Panc1 (cell line): ENCODE data around the gene NBPF6. TPM values are rescaled to one million over a fixed set of nuclear protein-coding genes. Genes with fewer than 3 reads are reported as not detected.
"Not testable (repeated sequence)": the region's sequence is repeated elsewhere in the genome, so short reads cannot be mapped to it uniquely, and the experiment has no call there.

Source experiments
- ATAC-seq: fragments of 200-7000 bp; cut with Tn5 transposase; 2 replicates; pipeline ENCODE4 v1.9.1; 2020; ENCODE audit warnings: mild to moderate bottlenecking, moderate library complexity
- Bru-seq: library from RNA; stranded (reverse); fragments of 400-500 nt; gene quantifications from one replicate; lab custom pipeline; 2021; lab: Mats Ljungman, UMichigan
- BruChase-seq, 2 experiments: library from RNA; stranded (reverse); fragments of 400-500 nt; gene quantifications; one replicate each; lab custom pipeline; 2021; lab: Mats Ljungman, UMichigan
- BruUV-seq: library from RNA; stranded (reverse); fragments of 400-500 nt; replicated peaks from 2 replicates; lab custom pipeline; 2021; lab: Mats Ljungman, UMichigan
- CTCF ChIA-PET: fragments of 300-600 bp; sonication (Branson Sonifier 250); formaldehyde crosslinking; loops from one replicate; lab custom pipeline; 2022; ENCODE audit warnings: antibody characterized with exemption; lab: Charles Lee
- POLR2A ChIA-PET: fragments of 300-600 bp; sonication (Branson Sonifier 250); formaldehyde crosslinking; loops from one replicate; lab custom pipeline; 2022; ENCODE audit warnings: antibody characterized with exemption; lab: Charles Lee
- DNase-seq: peaks from one replicate; pipeline ENCODE4 v3.0.0-alpha.2; 2010; ENCODE audit warnings: low read depth, low spot score
- H3K27ac ChIP-seq: 2 replicates; pipeline ENCODE4 v1.5.1; 2011; ENCODE audit warnings: mild to moderate bottlenecking, low read length, inconsistent platforms
- H3K27me3 ChIP-seq: fragments of 200-500 bp; sonication (Bioruptor generic); 2 replicates; pipeline ENCODE4 v1.6.0; 2014; ENCODE audit warnings: low read length, inconsistent platforms; ENCODE audit not compliant: control insufficient read depth, insufficient read depth
- H3K36me3 ChIP-seq: fragments of 200-500 bp; sonication (Bioruptor generic); 2 replicates; pipeline ENCODE4 v1.5.1; 2014; ENCODE audit warnings: inconsistent platforms, mild to moderate bottlenecking, low read length, moderate library complexity; ENCODE audit not compliant: control insufficient read depth, insufficient read depth
- H3K4me1 ChIP-seq: 2 replicates; pipeline ENCODE4 v1.5.1; 2011; ENCODE audit warnings: inconsistent platforms, mild to moderate bottlenecking, low read length, moderate library complexity; ENCODE audit not compliant: control insufficient read depth, insufficient read depth
- H3K4me3 ChIP-seq, 2 experiments: 2 replicates each; pipeline ENCODE4 v1.5.1; 2011 to 2012; ENCODE audit warnings: low read depth in 2 of 2, low read length in 2 of 2, mild to moderate bottlenecking in 2 of 2, inconsistent platforms in 1 of 2, moderate library complexity in 1 of 2
- H3K9me3 ChIP-seq: fragments of 200-500 bp; sonication (Bioruptor generic); 2 replicates; pipeline ENCODE4 v1.5.1; 2014; ENCODE audit warnings: low read depth, mild to moderate bottlenecking, inconsistent platforms, low read length, moderate library complexity; ENCODE audit not compliant: control insufficient read depth, insufficient read depth
- in situ Hi-C: cut with HindIII; loops from 2 replicates; pipeline ENCODE4 v1.10.0; 2016; ENCODE audit warnings: low sequenced_read_pairs, low pct_unique_long_range_greater_than_20kb
- intact Hi-C: fragments of 100-400 bp; cut with micrococcal nuclease; formaldehyde crosslinking; loops from one replicate; pipeline ENCODE4 v1.10.0; 2022; ENCODE audit not compliant: unreplicated experiment
- long read RNA-seq: library from polyadenylated mRNA; unstranded; transcript quantifications from one replicate; pipeline ENCODE4 v2.0.0, GENCODE V29; 2021; ENCODE audit not compliant: unreplicated experiment
- polyA plus RNA-seq: library from polyadenylated mRNA; unstranded; fragments of >200 nt; gene quantifications from one replicate; pipeline ENCODE4 v1.2.1, GENCODE V29; 2012; ENCODE audit warnings: missing spikeins; ENCODE audit not compliant: insufficient read length
- total RNA-seq: library from RNA; stranded (reverse); gene quantifications from one replicate; pipeline ENCODE4 v1.2.1, GENCODE V29; 2021; ENCODE audit not compliant: unreplicated experiment

Gene NBPF6
- not detected for total RNA-seq
- polyA plus RNA-seq, result not detected
- Bru-seq, nascent RNA, result not detected
- not detected for BruChase-seq, experiment 1, labeled RNA remaining after a 2-hour chase
- not detected for BruChase-seq, experiment 2, labeled RNA remaining after a 6-hour chase
- long read RNA-seq, result 0 reads

- intact Hi-C loops, H3K36me3 ChIP-seq, H3K4me1 ChIP-seq, H3K4me3 ChIP-seq, H3K9me3 ChIP-seq, H3K27ac ChIP-seq, DNase-seq, in situ Hi-C loops, H3K27me3 ChIP-seq, ATAC-seq, POLR2A ChIA-PET, BruUV-seq, CTCF ChIA-PET: not testable (repeated sequence)
Observed at GRCh38 chr1:108450043-108450442, at the start of gene NBPF6. Gene NBPF6, plus strand, starts transcription at chr1:108450343. Its CDS starts 259 bp downstream, at chr1:108450602.

- ATAC-seq, BruUV-seq, intact Hi-C loops, H3K36me3 ChIP-seq, H3K27ac ChIP-seq, DNase-seq, CTCF ChIA-PET, H3K27me3 ChIP-seq, in situ Hi-C loops, H3K4me3 ChIP-seq, H3K9me3 ChIP-seq, POLR2A ChIA-PET, H3K4me1 ChIP-seq: not testable (repeated sequence)
Observed at GRCh38 chr1:108411098-108411833, 38.9 kb upstream of the NBPF6 start.

- H3K4me3 ChIP-seq, H3K27me3 ChIP-seq, H3K4me1 ChIP-seq, BruUV-seq, H3K36me3 ChIP-seq, ATAC-seq, CTCF ChIA-PET, POLR2A ChIA-PET, intact Hi-C loops, DNase-seq, in situ Hi-C loops, H3K9me3 ChIP-seq, H3K27ac ChIP-seq: not testable (repeated sequence)
Observed at GRCh38 chr1:108420129-108420528, 30.0 kb upstream of the NBPF6 start.

DNA sequence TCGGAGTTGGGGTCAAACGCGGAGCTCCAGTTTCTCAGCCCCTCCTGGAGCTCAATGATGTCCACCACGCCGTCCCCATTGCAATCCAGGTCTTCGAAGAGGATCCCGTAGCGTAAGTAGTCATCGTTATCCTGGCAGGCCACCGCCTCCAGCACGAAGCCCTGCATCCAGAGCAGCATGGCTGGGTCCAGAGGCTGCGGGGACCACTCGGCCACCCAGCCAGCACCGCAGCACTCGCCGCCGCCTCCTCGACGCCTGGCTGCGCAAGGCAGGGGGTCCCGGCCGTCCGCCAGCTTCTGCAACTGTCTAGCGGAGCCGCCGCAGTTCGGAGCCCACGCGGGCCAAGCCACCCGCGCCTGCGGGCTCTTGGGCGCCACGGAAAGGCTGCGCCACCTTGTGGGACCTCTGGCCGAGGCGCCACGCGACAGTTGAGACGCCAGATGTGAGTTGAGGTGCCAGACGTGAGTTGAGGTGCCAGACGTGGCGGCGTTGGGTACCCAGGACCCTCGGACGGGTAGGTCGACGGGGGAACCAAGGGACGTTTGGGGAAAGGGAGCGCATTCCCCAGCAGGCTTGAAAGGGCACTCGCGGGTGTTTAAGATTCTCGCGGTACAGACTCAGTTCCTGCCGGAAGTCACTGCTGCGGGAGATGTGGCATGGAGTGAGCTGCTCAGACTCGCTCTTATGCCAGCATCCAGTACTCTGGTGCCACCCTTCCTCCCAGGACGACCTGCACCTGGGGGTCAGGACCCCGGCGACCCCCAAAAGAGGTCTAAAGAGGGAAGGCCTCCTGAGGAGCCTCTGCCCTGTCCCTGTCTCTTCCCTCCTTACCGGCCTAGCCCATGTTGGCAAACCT, 28.9 kb upstream of the NBPF6 start:
- H3K9me3 ChIP-seq, BruUV-seq, CTCF ChIA-PET, H3K27ac ChIP-seq, H3K27me3 ChIP-seq, H3K36me3 ChIP-seq, H3K4me1 ChIP-seq, intact Hi-C loops, H3K4me3 ChIP-seq, in situ Hi-C loops, DNase-seq, POLR2A ChIA-PET: not testable (repeated sequence)
- peak; percentile 78 for ATAC-seq

GRCh38 chr1:108426877-108427276, 23.3 kb upstream of the NBPF6 start:
- DNase-seq, POLR2A ChIA-PET, H3K9me3 ChIP-seq, H3K27ac ChIP-seq, BruUV-seq, CTCF ChIA-PET, H3K36me3 ChIP-seq, intact Hi-C loops, in situ Hi-C loops, H3K4me1 ChIP-seq, H3K4me3 ChIP-seq, H3K27me3 ChIP-seq, ATAC-seq: not testable (repeated sequence)

DNA sequence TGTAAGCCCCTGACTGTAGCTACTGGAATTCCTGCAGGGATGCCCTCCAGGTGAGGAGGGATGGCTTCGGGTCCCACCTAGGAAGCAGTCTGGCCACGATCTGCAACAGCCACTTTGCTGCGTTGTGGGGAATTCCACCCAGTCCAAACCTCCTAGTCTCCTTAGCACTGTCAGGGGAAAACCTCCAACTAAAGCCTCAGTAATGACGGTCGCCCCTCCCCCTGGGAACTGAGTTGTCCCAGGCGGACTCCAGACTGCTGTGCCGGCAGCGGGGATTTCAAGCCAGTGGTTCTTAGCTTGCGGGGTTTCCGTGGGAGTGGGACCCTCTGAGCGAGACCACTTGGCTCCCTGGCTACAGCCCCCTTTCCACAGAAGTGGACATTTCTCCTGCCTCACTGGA, 18.1 kb upstream of the NBPF6 start:
- intact Hi-C loops, POLR2A ChIA-PET, H3K4me1 ChIP-seq, H3K27me3 ChIP-seq, H3K4me3 ChIP-seq, H3K9me3 ChIP-seq, in situ Hi-C loops, H3K36me3 ChIP-seq, CTCF ChIA-PET, DNase-seq, BruUV-seq, ATAC-seq, H3K27ac ChIP-seq: not testable (repeated sequence)

GRCh38 chr1:108433404-108433803, 16.7 kb upstream of the NBPF6 start:
- POLR2A ChIA-PET, H3K27ac ChIP-seq, H3K27me3 ChIP-seq, ATAC-seq, H3K9me3 ChIP-seq, H3K36me3 ChIP-seq, intact Hi-C loops, CTCF ChIA-PET, H3K4me3 ChIP-seq, BruUV-seq, DNase-seq, in situ Hi-C loops, H3K4me1 ChIP-seq: not testable (repeated sequence)
